Osteocyte (in vitro differentiated cells): ENCODE measurements around the gene RHOT2. TPM values are rescaled to one million over a fixed set of nuclear protein-coding genes. Genes with fewer than 3 reads are reported as not detected.
A peak's percentile ranks its signal among the peaks of the same experiment; 100 is the strongest.

Experiments
- DNase-seq: peaks from one replicate; pipeline ENCODE4 v3.0.0; 2021; ENCODE audit warnings: mixed read lengths; ENCODE audit not compliant: unreplicated experiment; ENCODE audit errors: extremely low spot score
- H3K27ac Mint-ChIP-seq: one replicate; pipeline ENCODE4 v1.8.0; 2021; ENCODE audit warnings: mild to moderate bottlenecking, mixed read lengths; ENCODE audit not compliant: unreplicated experiment
- H3K27me3 Mint-ChIP-seq: one replicate; pipeline ENCODE4 v1.8.0; 2021; ENCODE audit warnings: mixed read lengths; ENCODE audit not compliant: unreplicated experiment
- H3K36me3 Mint-ChIP-seq: one replicate; pipeline ENCODE4 v1.8.0; 2021; ENCODE audit warnings: mixed read lengths; ENCODE audit not compliant: unreplicated experiment
- H3K4me1 Mint-ChIP-seq: one replicate; pipeline ENCODE4 v1.8.0; 2021; ENCODE audit warnings: mixed read lengths; ENCODE audit not compliant: unreplicated experiment
- H3K4me3 Mint-ChIP-seq: one replicate; pipeline ENCODE4 v1.8.0; 2021; ENCODE audit warnings: mild to moderate bottlenecking, moderate library complexity, mixed read lengths; ENCODE audit not compliant: unreplicated experiment
- H3K9me3 Mint-ChIP-seq: one replicate; pipeline ENCODE4 v1.8.0; 2021; ENCODE audit warnings: mixed read lengths; ENCODE audit not compliant: unreplicated experiment
- CTCF ChIP-seq: fragments of 200-600 bp; sonication (generic); IDR thresholded peaks from 2 replicates; pipeline ENCODE4 v1.5.0; 2021; ENCODE audit warnings: antibody characterized with exemption, mild to moderate bottlenecking, moderate library complexity
- total RNA-seq: library from RNA; stranded (reverse); gene quantifications from 2 replicates; pipeline ENCODE4 v1.2.1, GENCODE V29; 2021

Gene RHOT2
- total RNA-seq, 1 donor from 2014 or later: 126 TPM

DNA sequence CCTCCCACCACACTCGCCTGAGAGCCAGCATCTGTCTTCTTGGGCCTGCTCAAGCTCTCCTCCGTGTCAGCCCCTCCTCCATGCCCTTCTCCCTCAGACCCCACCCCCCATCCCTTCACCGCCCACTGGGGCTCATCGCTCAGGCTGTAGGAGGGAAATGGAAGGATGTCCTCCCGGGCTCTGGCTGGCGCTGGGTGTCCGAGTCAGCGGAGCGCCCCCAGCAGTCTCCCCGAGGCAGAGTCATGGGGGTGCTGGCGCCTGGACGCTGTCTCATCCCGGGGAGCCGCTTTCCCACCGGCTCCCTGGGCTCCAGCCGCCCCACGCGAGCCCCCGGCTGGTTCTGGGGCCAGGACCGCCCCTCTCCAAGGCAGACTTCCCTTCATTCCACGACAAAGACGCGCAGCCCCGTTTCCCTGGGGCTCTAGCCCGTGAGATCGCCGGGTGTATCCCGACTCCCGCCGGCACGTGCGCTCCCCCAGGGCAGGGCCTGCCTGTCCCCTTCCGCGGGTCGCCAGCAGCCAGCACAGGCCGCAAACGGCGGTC is 52.6 kb downstream of the RHOT2 start:
- no peaks in the 10 kb centered on the region for H3K27me3 Mint-ChIP-seq
- peak overlapping the region; percentile 75 for H3K27ac Mint-ChIP-seq
- no peak for DNase-seq
- no peak for TF ChIP-seq CTCF
- no peaks in the 10 kb centered on the region for H3K36me3 Mint-ChIP-seq
- no peaks in the 10 kb centered on the region for H3K9me3 Mint-ChIP-seq
- H3K4me3 Mint-ChIP-seq: peak overlapping the region; percentile 79
- H3K4me1 Mint-ChIP-seq: peaks cover 22% of the 10 kb centered on the region

DNA sequence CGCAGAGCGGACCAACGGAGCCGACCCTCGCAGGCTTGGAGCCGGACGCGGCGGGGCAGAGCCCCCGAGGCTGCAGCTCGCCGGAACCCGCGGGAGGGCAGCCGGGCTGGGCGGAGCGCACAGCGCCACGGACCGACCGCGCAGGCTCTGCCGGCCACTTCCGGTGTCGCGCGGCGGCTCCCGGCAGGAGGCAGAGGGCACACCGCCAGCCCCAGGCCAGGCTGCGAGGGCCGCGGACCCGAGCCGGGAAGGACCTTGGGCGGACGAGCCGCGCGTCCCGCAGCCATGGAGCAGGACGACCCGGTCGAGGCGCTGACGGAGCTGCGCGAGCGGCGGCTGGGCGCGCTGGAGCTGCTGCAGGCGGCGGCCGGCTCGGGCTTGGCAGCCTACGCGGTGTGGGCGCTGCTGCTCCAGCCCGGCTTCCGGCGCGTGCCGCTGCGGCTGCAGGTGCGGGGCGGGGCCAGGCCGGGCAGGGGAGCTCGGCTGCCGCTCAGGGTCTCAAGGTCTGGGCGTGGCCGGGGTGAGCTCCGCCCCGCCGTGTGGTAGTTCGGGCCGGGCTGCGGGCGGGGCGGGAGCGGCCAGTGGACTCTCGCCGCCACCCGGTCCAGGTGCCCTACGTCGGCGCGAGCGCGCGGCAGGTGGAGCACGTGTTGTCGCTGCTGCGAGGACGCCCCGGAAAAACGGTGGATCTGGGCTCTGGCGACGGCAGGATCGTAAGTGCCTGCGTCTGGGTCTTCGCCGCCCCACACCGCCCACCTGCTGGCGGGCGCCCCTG is 53.2 kb downstream of the RHOT2 start, which contains the start of gene ANTKMT:
Gene ANTKMT, plus strand, starts transcription at position 157 of the 775 bp plus-strand sequence. Its CDS starts 129 bp downstream, at position 286.
- peak; percentile 7 for TF ChIP-seq CTCF
- peaks cover 18% of the 10 kb centered on the region for H3K4me1 Mint-ChIP-seq
- peak within 1 kb of the TSS; percentile 75 for H3K27ac Mint-ChIP-seq
- no peaks in the 10 kb centered on the region for H3K36me3 Mint-ChIP-seq
- peak; percentile 92 for DNase-seq
- H3K9me3 Mint-ChIP-seq: no peaks in the 10 kb centered on the region
- no peaks in the 10 kb centered on the region for H3K27me3 Mint-ChIP-seq
- H3K4me3 Mint-ChIP-seq: peak within 1 kb of the TSS; percentile 79

- Mint-ChIP-seq H3K27ac (no peak overlapping the region), H3K4me3 (peak overlapping the region; percentile 52)
These were observed 54.0 kb downstream of the RHOT2 start for GRCh38 chr16:721765-722540.

DNA sequence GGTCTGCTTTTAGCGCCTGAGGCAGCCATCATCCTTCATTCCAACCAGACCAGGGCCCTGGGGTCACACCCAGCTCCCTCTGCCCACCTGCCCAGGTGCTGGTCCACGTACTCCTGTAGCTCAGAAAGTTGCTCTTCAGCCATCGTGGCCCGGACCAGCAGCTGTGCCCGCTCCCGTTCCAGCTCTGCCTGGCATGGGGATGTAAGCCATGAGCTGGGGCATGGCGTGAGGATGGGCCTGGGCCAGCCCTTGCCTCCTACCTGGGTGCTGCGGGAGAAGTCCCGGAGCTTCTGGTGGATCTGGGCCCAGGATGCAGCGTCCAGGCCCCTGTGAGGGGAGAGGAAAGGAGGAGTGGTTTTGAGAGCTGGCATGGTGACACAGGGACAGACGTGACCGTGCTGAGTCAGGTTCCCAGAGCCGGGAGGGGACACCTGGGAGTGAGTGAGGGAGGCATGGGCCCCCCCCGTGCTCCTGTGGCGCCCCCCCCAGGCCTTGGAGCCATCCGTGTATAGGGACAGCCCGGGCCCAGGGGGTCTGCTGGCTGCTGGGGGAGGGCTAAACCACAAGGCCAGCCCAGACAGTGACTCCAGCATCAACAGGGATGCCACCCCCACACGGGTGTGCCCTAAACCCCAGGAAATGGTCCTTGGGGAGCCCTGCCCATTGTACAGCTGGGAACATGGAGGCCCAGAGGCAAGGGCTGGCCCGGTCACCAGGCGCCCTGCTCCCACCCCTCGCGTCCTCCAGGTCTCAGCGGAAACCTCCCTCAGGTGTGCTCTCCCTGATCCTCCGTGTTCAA is 55.1 kb downstream of the RHOT2 start:
- peak overlapping the region; percentile 52 for H3K4me3 Mint-ChIP-seq
- DNase-seq: no peak
- no peak overlapping the region for H3K27ac Mint-ChIP-seq
- no peak for TF ChIP-seq CTCF
- no peaks in the 10 kb centered on the region for H3K9me3 Mint-ChIP-seq
- peaks cover 16% of the 10 kb centered on the region for H3K4me1 Mint-ChIP-seq
- H3K36me3 Mint-ChIP-seq: no peaks in the 10 kb centered on the region
- no peaks in the 10 kb centered on the region for H3K27me3 Mint-ChIP-seq

More at GRCh38 chr16:721765-722540, 54.0 kb downstream of the RHOT2 start:
- TF ChIP-seq CTCF: no peak
- no peaks in the 10 kb centered on the region for H3K36me3 Mint-ChIP-seq
- no peaks in the 10 kb centered on the region for H3K27me3 Mint-ChIP-seq
- no peak for DNase-seq
- peaks cover 16% of the 10 kb centered on the region for H3K4me1 Mint-ChIP-seq
- no peaks in the 10 kb centered on the region for H3K9me3 Mint-ChIP-seq
